ENCODE data around the gene LEMD2.

LEMD2 gene

DNA sequence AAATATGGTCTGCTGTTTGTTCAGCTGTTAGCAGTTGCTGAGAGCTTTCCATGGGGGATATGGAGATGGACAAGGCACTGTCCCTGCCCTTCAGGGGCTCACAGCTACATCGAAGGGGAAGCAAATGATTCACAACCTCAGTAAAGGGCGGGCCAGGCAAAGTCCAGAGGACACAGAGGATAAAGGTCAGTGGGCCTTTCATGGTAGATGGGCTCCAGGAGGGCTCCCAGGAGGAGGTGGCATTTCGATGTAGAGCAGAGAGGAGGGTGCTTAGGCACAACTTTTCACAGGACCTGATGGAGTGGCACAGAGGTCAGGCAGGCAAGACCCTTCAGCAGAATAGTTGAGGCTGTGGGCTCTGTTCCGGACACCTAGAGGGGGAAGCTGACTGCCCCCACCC, 30.1 kb upstream of the LEMD2 start:
- DNase-seq (ENCODE audit: low spot score) = no peak

DNA sequence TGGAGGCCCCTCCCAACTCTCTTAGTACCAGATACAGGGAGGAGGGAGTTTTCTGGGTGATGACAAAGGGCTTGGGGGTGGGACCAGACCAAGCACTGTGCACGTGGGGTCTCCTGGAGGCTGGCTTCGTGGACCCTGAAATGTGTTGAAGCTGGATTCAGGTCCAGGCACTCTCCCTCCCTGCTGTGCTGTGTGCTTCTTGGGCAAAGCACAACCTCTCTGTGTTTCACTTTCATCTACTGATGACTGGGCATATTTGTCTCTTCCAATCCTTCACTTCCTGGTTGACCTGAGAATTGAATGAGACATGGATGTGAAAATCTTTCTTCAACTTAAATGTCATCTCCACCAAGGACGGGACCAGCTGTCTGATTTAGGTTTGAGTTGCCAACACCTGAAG, 29.4 kb upstream of the LEMD2 start:
- DNase-seq (ENCODE audit: low spot score) = no peak

DNA sequence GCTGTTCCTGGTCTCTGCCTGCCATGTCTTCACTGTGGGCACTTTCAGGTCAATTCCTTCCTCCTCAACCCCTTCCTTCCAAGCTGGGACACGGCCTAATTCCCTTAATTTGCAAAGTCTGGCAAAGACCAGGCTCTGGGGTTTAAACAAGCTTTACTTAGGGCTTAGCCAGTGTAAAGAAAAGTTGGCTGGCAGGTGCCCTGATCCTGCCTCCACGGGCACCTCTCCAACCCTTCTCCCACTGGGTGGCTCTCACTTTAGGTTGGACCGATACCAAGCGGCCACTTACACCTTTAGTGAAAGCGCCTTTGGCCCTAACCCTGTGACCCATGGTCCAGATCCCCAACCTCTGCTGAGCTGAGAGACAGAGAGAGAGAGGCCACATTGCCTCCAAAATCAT, 28.6 kb upstream of the LEMD2 start:
- DNase-seq (ENCODE audit: low spot score) = no peak

DNA sequence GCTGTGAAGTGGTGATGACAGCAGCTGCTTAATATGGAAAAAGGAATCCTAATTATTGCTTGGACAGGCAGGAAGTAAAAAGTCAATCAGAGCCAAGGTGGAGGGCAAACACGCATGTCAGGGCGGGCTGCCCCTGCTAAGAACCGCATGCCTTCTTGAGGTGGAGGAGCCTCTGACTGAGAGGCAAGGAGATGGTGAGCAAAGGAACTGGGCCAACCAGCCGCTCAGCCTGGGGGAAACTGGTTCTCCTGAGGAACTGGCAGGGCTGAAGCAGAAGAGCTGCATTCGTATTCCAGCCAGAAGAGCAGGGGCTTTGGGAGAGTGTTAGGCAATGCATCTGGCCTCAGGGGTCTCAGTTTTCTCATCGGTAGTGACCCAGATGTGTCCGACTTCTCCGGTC, 28.0 kb upstream of the LEMD2 start:
- DNase-seq (ENCODE audit: low spot score) = no peak

DNA sequence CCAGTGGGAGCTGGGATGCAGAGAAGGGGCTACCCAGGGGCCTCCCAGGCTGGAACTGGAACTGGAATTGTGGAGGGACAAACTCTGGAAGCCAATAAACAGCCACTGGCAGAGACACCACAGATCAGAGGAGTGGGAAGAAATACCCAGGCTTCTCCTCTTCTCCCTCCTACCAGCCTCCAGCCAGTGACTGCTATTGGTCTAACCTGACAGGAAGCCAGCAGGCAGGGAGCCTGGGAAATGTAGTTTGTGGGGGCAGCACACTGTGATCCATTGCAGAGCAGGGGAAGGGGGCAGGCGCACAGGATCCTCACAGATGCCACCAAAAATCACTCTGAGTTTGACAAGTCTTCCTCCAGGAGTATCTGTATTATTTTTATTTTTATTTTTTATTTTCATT, 26.9 kb upstream of the LEMD2 start:
- no peak for DNase-seq (ENCODE audit: low spot score)

DNA sequence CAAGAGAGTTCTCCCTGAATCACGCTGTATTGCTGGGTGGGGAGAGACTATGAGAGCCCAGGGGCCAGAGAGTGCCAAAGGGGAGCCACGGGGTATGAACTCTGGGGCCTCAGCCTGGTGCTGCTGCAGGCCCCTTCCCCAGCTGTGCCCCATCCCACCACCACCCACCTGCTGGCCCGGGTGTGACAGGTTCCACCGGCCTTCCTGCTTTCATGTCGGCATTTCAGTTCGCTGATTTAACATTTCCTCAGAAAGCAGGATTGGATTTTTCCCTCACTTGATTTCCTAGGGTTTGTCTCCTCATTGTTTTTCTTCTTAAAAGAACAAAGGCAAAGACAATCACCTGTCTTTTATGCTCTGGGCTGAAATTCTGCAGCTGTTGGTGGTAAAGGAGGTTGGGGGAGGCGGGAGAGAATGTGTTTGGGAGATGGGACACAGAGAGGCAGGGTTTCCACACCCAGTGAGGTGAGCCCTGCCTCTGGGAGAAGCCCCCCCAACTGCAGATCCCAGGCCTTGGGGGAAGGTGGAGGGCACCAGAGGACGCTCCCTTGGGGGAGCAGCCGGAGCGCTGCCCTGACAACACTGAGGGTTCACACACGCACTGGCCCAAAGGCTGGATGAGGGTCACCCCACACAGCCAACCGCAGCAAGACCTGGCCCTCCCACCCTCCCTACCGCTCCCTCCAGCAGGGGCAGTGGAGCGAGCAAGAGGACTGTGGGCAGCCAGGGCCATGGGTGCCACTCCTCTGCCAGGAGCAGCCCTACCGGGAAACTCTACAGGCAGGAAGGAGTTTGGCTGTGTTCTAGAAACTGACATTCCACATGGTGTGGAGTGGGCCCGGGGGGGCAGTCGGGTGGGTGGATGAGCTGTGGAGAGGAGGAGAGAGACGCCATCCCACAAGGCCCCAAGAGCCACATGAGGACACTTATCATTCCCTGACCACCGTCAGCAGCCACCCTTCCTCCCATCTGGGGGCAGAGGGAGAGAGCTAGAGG, 25.4 kb upstream of the LEMD2 start:
- no peak for DNase-seq (ENCODE audit: low spot score)

DNA sequence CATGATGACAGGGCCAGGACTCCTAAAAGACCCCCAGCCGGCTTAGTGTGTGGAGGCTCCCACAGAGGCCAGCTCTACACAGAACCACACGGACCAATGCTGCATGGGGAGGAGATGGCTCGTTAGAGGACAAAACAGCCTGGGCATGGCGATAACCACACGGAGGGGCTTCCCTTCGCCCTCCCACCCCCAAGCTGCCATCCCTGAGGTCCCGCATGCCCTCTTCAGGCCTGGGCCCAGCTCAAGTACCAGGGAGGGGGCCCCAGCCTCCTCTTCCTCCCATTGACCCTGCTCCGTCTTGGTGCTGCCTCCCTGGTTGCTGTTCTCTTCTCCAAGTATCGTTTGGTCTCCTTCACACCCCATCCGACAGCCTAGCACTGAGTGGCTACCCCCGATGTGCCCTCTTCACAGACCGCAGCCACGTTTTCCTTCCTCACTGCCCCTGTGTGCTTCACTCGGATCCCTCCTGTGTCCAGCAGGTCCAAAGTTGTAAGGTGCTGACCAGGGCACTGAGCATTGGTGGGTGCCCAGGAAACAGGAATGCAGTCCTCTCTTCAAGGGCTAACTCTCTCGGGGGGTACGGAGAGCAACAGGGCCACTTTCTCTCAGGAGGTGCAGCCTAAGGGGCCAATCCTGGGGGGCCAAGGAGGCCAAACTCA, 24.4 kb upstream of the LEMD2 start:
- no peak for DNase-seq (ENCODE audit: low spot score)

DNA sequence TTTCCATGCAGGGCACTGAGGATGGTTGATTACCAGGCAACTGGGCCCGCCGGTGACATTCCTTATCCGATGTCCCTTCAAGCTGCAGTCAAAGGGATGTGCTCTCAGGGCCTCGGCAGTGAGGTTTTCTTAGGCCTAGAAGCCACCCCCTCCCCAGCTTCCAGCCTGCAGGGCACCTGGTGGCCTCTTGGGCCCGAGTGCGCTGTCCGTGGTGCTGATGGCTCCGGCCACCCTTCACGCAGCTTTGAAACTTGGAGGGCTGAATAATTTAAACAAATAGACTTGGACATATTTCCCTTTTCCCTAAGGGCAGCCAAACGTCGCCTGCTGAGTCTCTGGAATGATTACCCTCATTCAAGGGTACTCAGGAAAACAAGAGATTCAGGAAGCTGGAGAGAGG, 23.7 kb upstream of the LEMD2 start:
- peak; percentile 61 for DNase-seq (ENCODE audit: low spot score)

DNA sequence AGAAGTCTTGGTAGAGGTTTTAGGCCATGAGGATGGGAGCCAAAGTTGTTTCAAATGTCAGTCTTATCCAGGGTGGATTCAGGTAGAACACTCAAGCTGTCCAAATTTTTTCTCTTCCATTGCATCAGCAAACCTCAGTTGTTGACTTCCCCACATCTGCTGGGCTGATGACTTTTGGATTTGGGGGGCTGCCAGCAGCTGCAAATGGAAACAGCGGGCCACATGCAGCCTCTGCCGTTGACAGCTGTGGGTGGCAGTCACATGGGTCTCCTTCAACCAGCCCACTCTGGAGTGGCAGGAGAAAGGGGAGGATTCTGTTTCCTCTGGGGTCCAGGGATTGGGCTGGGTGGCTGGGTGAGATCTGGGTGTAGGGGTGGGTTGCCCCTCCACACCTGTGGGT, 20.7 kb upstream of the LEMD2 start:
- no peak for DNase-seq (ENCODE audit: low spot score)

DNA sequence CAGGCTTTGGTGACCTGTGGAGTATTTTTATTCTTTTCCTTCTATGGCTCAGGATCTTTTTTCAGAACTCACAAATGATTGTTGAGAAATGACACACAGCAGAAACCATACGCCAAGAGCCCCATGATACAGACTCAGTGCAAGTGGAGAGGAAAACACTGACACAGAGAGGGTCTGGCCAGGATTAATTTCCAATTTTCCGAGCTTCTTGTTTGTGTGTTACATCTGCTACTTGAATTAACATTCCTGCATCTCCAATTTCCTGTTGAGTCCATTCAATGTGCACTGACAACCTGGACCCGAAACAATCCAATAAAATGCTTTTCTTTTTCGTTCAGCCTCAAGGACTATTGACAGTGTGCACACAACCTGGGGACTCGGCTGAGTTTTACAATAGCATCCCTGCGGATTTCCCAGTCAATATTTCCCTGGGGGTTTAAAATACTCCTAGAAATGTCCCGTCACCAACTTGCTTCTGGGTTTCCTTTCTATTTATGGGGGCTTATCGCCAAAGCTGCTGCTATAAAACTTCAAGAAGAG, 19.8 kb upstream of the LEMD2 start:
- no peak for DNase-seq (ENCODE audit: low spot score)

DNA sequence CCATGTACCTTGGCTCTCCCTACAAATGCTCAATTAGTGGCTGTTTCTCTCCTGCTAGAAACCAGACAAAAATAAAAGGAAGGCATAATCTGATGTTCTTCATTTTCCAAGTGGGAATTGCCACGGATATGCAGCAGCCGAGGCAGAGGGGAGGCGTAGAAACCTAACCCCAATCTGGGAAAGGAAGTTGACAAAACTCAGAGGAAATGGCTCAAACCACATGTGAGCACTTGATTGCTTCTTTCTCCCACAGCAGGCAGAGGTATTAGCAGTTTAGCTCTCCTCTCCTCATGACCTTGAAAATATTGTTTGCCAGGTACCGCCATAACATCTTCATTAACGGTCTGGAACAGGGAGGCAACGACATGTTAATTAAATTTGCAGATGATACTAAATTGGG, 18.7 kb upstream of the LEMD2 start:
- DNase-seq (ENCODE audit: low spot score) = no peak

DNA sequence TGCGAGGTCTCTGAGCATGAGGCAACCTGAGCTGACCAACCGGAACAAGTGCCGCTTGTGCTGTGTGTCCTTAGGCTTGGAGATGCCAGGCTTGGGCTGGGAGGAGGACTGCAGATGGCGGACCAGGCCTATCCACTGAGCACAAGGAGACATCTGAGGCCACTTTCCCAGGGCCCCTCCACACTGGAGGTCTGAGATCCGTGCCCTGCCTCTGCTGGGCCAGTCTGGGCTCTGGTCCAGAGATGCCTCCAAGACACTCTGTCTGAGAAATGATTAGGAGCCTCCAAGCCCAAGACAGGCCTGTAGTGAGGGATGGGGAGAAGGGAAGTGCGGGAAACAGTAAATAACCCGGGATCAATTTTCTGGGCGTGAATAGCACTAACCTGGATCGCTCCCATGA, 17.9 kb upstream of the LEMD2 start:
- no peak for DNase-seq (ENCODE audit: low spot score)

DNA sequence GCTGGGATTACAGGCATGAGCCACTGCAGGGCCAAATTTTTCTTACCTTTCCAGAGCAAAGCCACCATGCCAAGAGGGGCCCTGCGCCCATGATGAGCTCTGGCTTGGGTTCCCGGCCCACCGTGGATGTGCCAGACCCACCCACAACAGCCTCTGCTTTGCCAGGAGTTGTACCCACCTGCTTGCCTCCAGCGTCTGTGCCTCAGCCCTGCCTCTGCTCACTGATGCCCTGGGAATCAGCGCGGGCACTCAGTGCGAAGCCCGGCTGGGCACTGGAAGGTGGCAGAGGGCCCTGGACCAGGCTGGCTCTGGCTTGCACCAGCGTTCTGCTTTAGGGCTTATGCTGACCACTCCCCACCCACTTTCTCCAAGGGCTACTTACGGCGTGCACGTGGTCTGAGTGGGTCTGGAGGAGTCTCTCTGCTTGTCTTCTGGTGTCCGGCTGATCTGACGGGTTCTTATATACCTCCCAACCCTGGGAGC, 14.7 kb upstream of the LEMD2 start, which contains the start of gene MLN:
TSS of gene MLN (minus strand) at position 433 of the 483 bp plus-strand sequence. CDS start 2,840 bp downstream, outside the sequence.
- DNase-seq (ENCODE audit: low spot score) = no peak

DNA sequence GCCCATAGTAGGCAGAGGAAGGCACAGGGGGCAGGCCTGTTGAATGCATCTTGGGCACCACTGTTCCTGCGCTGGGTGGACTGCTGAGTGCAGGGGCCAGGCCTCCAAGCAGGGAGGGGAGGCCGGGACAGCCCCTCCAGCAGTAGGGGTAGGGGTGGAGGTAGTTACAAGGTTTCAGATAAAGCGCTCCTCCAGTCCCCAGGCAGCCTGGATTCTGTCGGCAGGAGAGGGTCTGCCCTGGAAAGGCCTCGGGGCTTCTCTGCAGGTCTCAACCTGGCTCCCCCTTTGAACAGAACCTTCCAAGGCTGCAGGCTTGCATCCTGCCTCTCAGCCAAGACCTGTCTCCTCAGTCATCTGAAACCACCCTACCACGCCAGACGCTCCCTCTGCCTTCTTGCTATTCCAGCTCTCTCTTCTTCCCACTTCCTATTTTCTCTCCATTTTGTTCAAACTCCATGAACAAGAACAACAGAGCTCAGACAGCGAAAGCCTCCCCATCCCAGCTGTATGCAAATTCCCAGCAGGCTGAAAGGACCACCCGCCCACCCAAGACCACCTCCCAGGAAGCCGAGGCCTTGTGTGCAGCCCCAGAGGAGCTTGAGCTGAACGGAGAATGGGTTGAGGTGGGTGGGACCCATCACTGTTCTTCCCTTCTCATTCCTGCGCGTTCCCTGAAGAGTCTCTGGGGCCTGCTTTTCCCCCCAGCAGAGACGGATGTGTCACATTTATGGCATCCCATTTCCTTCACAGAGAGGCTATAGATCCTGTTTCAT, 13.4 kb upstream of the LEMD2 start:
- no peak for DNase-seq (ENCODE audit: low spot score)

DNA sequence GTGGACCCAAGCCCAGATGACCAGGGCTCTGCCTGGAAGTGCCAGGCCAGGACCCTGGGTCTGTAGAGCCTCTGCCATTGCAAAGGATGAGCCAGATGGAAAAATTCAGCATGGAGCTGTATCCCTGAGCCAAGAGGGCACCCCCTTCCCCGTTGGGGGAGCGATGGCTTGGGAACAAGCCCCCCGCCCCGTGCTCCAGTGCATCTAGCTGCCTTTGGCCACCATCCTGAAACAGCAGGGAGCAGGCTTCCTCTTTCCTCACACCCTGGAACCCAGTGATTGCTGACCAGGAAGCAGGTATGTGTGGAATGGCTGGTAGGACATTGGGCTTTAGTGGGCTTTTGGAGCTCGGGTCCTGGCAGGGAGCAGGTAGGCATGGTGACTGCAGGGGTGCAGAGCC, 12.7 kb upstream of the LEMD2 start:
- no peak for DNase-seq (ENCODE audit: low spot score)

DNA sequence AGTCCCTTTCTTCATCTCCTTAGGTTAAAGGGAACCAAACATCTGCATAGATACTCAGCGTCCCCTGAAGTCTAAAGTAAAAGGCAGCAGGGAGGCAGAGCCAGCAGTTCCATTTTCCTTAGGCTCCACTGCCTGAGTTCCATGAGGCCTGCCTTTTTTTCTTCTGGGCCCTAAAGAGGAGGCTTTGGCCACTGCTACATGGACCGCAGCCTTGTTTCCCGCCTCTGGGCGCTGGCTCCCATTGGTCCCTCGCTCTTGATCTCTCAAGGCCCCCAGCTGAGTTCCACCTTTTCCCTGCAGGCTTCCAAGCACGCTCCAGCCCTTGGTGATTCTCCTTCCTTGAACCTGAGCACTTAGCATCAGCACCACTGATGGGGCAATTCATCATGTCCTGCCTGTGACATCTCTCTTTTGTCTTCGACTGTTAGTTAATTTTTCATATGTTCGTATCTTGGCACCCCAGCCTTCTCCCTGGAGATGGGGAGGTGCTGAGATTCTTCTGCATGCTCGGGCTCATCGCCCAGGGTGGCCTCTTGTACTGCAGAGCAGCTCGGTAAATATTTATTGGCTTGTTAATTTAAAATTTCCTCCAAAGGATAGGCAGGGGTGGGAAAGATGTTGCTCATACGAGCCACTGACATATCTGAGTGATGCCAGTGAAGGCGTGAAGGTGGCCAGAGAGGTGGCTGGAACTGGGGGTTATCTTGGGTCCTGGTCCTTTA, 11.5 kb upstream of the LEMD2 start:
- DNase-seq (ENCODE audit: low spot score) = no peak

DNA sequence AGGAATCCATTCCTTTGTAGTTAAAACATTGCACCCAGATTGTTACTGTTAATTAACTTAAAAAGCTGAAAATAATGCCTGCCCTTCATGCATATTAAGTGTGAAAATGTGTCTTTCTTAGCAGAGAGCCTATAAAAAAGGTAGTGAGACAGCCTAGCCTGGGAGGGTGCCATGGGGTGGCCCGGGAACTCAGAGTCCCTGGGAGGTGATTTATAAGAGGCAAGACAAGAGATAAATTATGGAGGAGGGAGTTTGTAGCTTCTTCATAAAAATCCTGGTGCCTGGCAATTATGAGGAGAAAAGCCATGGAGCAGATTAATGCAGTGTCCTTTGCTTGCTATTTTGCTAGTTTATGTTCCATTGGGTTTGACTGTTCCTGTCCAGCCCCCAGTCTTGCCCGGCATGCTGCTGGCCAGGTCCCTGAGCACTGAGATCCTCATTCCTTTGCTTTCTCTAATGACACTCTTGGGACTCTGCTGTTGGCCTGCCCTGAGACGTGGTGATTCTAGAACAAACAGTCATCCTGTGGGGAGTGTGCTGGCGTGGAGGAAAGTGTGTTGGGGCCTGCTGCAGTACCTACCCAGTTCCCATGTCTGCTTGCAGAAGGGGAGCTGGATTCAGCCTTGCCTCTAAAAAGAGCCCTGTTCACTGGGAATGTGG, 10.7 kb upstream of the LEMD2 start:
- no peak for DNase-seq (ENCODE audit: low spot score)

DNA sequence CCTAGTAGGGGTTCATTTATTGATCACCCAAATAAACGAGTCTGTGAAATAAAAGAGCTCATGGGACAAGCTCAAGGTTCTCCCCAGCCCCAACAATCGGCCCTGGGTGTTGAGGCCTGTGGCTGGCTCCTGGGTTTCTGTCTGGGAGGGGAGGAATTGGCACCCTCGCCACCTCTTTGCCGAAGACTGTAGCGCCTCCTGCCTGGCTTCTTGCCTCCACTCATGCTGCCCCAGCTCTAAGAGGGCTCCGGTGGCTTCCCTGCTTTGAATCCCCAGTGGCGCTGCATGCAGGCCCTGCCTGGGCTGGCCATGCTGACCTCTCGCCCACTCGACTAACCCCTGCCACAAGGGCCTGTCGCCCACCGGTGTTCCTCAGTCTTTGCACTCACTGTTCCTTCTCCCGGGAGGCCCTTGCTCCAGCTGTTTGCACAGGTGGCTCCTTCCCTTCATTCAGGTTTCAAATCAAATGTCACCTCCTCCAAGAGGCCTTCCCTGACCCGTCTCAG, 9.5 kb upstream of the LEMD2 start:
- DNase-seq (ENCODE audit: low spot score) = no peak

DNA sequence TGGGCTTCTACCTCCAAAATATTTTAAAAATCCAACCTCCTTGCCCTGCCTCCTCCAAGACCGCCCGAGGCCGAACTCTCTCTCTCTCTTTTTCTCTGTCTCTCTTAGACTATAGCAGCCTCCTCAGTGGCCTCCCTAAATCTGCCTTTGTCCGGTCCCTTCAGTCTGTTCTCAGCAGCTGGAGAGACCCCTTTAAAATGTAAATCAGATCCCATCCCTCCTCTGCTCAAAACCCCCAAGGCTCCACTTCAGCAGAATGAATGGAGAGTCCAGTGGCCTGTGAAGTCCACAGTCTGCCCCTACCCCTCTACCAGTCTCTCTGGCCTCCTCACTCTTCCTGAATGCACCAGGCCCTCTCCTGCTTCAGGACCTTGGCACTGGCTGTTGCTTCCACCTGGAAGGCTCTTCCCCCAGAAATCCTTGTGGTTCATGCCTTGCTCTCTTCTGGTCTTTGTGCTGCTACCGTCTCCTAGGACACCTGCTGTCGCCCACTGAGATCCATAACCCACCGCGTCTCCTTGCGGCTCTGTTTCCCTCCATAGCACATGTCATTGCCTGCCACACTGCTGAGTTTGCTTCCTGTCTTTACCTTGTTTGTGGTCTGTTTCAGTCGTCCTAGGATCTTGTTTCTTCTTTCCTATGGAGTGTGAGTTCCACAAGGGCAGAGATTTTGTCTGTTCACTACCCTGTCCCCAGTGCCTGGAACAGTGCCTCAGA, 8.9 kb upstream of the LEMD2 start:
- DNase-seq (ENCODE audit: low spot score) = no peak
